ENCODE data around the gene SPTBN1.

GRCh38 chr2:54617409-54617808 is 161.3 kb downstream of the SPTBN1 start:
- TF ChIP-seq, protein P1, sequence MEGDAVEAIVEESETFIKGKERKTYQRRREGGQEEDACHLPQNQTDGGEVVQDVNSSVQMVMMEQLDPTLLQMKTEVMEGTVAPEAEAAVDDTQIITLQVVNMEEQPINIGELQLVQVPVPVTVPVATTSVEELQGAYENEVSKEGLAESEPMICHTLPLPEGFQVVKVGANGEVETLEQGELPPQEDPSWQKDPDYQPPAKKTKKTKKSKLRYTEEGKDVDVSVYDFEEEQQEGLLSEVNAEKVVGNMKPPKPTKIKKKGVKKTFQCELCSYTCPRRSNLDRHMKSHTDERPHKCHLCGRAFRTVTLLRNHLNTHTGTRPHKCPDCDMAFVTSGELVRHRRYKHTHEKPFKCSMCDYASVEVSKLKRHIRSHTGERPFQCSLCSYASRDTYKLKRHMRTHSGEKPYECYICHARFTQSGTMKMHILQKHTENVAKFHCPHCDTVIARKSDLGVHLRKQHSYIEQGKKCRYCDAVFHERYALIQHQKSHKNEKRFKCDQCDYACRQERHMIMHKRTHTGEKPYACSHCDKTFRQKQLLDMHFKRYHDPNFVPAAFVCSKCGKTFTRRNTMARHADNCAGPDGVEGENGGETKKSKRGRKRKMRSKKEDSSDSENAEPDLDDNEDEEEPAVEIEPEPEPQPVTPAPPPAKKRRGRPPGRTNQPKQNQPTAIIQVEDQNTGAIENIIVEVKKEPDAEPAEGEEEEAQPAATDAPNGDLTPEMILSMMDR (conservative IDR thresholded peaks at IDR 0.05; ENCODE audit: low read length) = no peak
- no peak for TF ChIP-seq EZH2phosphoT487 (IDR thresholded peaks at IDR 0.05; ENCODE audit: borderline replicate concordance)
